OCI-LY3 (cell line): ENCODE data around the gene DISP3.

Source experiments
- H2AFZ ChIP-seq: fragments of 200-600, 300-600 bp; shearing (Covaris generic); 2 replicates; pipeline ENCODE4 v1.6.0; 2014; ENCODE audit warnings: antibody characterized with exemption, low read depth, low read length
- H3K27ac ChIP-seq: fragments of 200-600, 300-600 bp; sonication (generic); 2 replicates; pipeline ENCODE4 v1.5.1; 2014; ENCODE audit warnings: mild to moderate bottlenecking, low read length, moderate library complexity, mixed read lengths
- H3K27me3 ChIP-seq: fragments of 200-600, 300-600 bp; sonication (generic); 2 replicates; pipeline ENCODE4 v1.6.1; 2014; ENCODE audit warnings: low read depth, low read length, mixed read lengths
- H3K36me3 ChIP-seq: fragments of 200-600, 300-600 bp; sonication (generic); replicated peaks from 2 replicates; pipeline ENCODE3; 2014; ENCODE audit warnings: low read depth, low read length, mixed read lengths
- H3K4me1 ChIP-seq: fragments of 300-600, 200-600 bp; sonication (generic); 2 replicates; pipeline ENCODE4 v1.6.1; 2014; ENCODE audit warnings: low read length, mixed read lengths
- H3K4me2 ChIP-seq: fragments of 200-600, 300-600 bp; sonication (generic); 2 replicates; pipeline ENCODE4 v1.6.1; 2014; ENCODE audit warnings: low read length, mixed read lengths
- H3K4me3 ChIP-seq: fragments of 300-600, 200-600 bp; sonication (generic); 2 replicates; pipeline ENCODE4 v1.5.1; 2014; ENCODE audit warnings: antibody characterized with exemption, mild to moderate bottlenecking, low read length, moderate library complexity
- H3K79me2 ChIP-seq: fragments of 300-600, 200-600 bp; shearing (Covaris generic); 2 replicates; pipeline ENCODE4 v1.6.1; 2014; ENCODE audit warnings: mild to moderate bottlenecking, low read length, mixed read lengths
- H3K9ac ChIP-seq: fragments of 300-600, 200-600 bp; shearing (Covaris generic); 2 replicates; pipeline ENCODE4 v1.6.0; 2014; ENCODE audit warnings: mild to moderate bottlenecking, low read length, moderate library complexity
- H3K9me3 ChIP-seq: fragments of 200-600, 300-600 bp; shearing (Covaris generic); 2 replicates; pipeline ENCODE4 v1.6.1; 2014; ENCODE audit warnings: low read length, mixed read lengths; ENCODE audit not compliant: insufficient read depth
- H4K20me1 ChIP-seq: fragments of 200-600, 300-600 bp; sonication (generic); 2 replicates; pipeline ENCODE4 v1.6.1; 2016; ENCODE audit warnings: low read length, mixed read lengths; ENCODE audit not compliant: insufficient read depth
- EZH2phosphoT487 ChIP-seq: fragments of 200-600 bp; shearing (Covaris generic); IDR thresholded peaks from 2 replicates; pipeline ENCODE4 v1.6.1; 2018; ENCODE audit warnings: antibody characterized with exemption, mixed run types, low read depth
- TF ChIP-seq, protein P1 (sequence below): fragments of 200-600, 300-600 bp; sonication (generic); IDR thresholded peaks from 2 replicates; pipeline ENCODE4 v1.5.1; 2014; ENCODE audit warnings: antibody characterized with exemption, low read length, low read depth

DISP3 gene

GRCh38 chr1:11518791-11519628, 40.1 kb downstream of the DISP3 start:
- no peaks in the 10 kb centered on the region for H4K20me1 ChIP-seq
- TF ChIP-seq, protein P1, sequence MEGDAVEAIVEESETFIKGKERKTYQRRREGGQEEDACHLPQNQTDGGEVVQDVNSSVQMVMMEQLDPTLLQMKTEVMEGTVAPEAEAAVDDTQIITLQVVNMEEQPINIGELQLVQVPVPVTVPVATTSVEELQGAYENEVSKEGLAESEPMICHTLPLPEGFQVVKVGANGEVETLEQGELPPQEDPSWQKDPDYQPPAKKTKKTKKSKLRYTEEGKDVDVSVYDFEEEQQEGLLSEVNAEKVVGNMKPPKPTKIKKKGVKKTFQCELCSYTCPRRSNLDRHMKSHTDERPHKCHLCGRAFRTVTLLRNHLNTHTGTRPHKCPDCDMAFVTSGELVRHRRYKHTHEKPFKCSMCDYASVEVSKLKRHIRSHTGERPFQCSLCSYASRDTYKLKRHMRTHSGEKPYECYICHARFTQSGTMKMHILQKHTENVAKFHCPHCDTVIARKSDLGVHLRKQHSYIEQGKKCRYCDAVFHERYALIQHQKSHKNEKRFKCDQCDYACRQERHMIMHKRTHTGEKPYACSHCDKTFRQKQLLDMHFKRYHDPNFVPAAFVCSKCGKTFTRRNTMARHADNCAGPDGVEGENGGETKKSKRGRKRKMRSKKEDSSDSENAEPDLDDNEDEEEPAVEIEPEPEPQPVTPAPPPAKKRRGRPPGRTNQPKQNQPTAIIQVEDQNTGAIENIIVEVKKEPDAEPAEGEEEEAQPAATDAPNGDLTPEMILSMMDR, result no peak
- no peak for TF ChIP-seq EZH2phosphoT487
- H3K79me2 ChIP-seq, result no peaks in the 10 kb centered on the region
- no peaks in the 10 kb centered on the region for H3K9me3 ChIP-seq
- no peak overlapping the region for H2AFZ ChIP-seq
- no peaks in the 10 kb centered on the region for H3K27me3 ChIP-seq
- H3K4me3 ChIP-seq, result no peak overlapping the region
- H3K27ac ChIP-seq, result no peak overlapping the region
- H3K4me1 ChIP-seq, result no peaks in the 10 kb centered on the region
- no peak overlapping the region for H3K4me2 ChIP-seq
- no peak overlapping the region for H3K9ac ChIP-seq
- no peaks in the 10 kb centered on the region for H3K36me3 ChIP-seq

GRCh38 chr1:11519629-11520031, 40.7 kb downstream of the DISP3 start:
- no peaks in the 10 kb centered on the region for H3K36me3 ChIP-seq
- no peak overlapping the region for H3K27ac ChIP-seq
- no peak overlapping the region for H3K4me2 ChIP-seq
- no peak overlapping the region for H3K4me3 ChIP-seq
- no peaks in the 10 kb centered on the region for H3K27me3 ChIP-seq
- no peak overlapping the region for H2AFZ ChIP-seq
- H3K79me2 ChIP-seq, result no peaks in the 10 kb centered on the region
- H3K9me3 ChIP-seq, result no peaks in the 10 kb centered on the region
- H3K9ac ChIP-seq, result no peak overlapping the region
- H3K4me1 ChIP-seq, result no peaks in the 10 kb centered on the region
- H4K20me1 ChIP-seq, result no peaks in the 10 kb centered on the region
- TF ChIP-seq EZH2phosphoT487, result no peak
- TF ChIP-seq, protein P1, result no peak

GRCh38 chr1:11520531-11521233, 41.7 kb downstream of the DISP3 start:
- H3K27ac ChIP-seq, result no peak overlapping the region
- no peaks in the 10 kb centered on the region for H3K36me3 ChIP-seq
- no peaks in the 10 kb centered on the region for H3K27me3 ChIP-seq
- no peak overlapping the region for H3K4me3 ChIP-seq
- H3K9ac ChIP-seq, result no peak overlapping the region
- no peak overlapping the region for H3K4me2 ChIP-seq
- H4K20me1 ChIP-seq, result no peaks in the 10 kb centered on the region
- TF ChIP-seq EZH2phosphoT487, result no peak
- TF ChIP-seq, protein P1, result no peak
- no peaks in the 10 kb centered on the region for H3K79me2 ChIP-seq
- H2AFZ ChIP-seq, result no peak overlapping the region
- H3K9me3 ChIP-seq, result no peaks in the 10 kb centered on the region
- H3K4me1 ChIP-seq, result no peaks in the 10 kb centered on the region
